Measurements from ENCODE around the gene CHKA. TPM values are rescaled to one million over a fixed set of nuclear protein-coding genes. Genes with fewer than 3 reads are reported as not detected.

The CHKA gene
- total and polyA plus RNA-seq, 8 donors = 20.9 to 227 (median 101) TPM

DNA sequence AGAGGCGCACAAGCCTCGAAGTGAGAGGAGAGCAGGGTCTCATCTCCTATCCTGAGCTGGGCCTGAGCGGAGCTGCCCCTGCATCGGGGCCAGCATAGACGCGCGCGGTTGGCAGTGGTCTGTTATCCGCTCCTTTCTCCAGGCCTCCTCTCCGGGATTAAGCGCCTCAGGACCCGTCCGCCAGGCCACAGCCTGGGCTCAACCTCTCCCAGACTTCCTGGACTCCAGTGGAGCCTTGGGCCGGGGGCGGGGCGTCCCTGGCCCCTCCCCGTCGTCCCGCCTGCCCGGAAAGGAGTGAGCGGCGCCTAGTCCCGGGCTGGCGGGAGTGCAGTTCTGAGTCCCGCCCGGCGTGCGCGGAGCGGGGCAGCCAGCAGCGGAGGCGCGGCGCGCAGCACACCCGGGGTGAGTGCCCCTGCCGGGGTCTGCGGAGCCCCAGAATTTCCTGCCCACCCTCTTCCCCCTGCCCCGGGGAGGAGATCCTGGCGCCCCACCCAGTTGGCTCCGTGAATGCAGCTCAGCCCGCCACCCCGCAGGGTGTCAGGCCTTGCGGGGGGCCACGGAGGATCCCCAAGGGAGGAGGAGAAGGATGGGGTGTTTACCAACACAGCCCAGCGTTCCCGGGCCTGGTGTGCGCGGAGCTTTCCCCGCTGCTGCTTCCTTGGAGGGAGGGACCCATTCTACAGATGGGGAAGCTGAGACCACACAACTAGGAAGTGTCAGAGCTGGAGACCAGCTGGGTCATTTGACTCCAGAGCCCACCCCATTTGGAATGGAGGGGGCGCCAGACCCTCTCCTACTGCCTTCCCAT is 82.3 kb downstream of the CHKA start, which contains the start of gene TCIRG1:
TSS of gene TCIRG1 (plus strand) at position 308 of the 808 bp plus-strand sequence. CDS start 2,247 bp downstream, outside the sequence.
- peak; percentile 92 to 94 for DNase-seq
- no peaks in the 10 kb centered on the region for H3K27me3 ChIP-seq
- TF ChIP-seq, protein P1, sequence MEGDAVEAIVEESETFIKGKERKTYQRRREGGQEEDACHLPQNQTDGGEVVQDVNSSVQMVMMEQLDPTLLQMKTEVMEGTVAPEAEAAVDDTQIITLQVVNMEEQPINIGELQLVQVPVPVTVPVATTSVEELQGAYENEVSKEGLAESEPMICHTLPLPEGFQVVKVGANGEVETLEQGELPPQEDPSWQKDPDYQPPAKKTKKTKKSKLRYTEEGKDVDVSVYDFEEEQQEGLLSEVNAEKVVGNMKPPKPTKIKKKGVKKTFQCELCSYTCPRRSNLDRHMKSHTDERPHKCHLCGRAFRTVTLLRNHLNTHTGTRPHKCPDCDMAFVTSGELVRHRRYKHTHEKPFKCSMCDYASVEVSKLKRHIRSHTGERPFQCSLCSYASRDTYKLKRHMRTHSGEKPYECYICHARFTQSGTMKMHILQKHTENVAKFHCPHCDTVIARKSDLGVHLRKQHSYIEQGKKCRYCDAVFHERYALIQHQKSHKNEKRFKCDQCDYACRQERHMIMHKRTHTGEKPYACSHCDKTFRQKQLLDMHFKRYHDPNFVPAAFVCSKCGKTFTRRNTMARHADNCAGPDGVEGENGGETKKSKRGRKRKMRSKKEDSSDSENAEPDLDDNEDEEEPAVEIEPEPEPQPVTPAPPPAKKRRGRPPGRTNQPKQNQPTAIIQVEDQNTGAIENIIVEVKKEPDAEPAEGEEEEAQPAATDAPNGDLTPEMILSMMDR (IDR thresholded peaks at IDR 0.05) = no peak
- TF ChIP-seq POLR2AphosphoS5 (IDR thresholded peaks at IDR 0.05) (peak; percentile 68 to 95 (median 93)), POLR2A (IDR thresholded peaks at IDR 0.05) (peak in 2 of 4 donors; percentile 45 to 70)
- WGBS, 5 donors = 3 to 23% (median 4%) methylated on average over 8 to 51 of the region's 51 CpGs
- H3K36me3 ChIP-seq = peaks cover 20 to 55% (median 51%) of the 10 kb centered on the region in 4 donors
- H3K4me3 ChIP-seq = peak within 1 kb of the TSS; percentile 54 to 76 (median 70)
- H3K27ac ChIP-seq = peak within 1 kb of the TSS; percentile 87 to 93 (median 91)
- no peaks in the 10 kb centered on the region for H3K9me3 ChIP-seq
- peaks cover 55 to 91% (median 75%) of the 10 kb centered on the region in 4 donors for H3K4me1 ChIP-seq
- intact Hi-C loops (cut with DNase I; ENCODE audit: low total_unique reads) = no loop called here

DNA sequence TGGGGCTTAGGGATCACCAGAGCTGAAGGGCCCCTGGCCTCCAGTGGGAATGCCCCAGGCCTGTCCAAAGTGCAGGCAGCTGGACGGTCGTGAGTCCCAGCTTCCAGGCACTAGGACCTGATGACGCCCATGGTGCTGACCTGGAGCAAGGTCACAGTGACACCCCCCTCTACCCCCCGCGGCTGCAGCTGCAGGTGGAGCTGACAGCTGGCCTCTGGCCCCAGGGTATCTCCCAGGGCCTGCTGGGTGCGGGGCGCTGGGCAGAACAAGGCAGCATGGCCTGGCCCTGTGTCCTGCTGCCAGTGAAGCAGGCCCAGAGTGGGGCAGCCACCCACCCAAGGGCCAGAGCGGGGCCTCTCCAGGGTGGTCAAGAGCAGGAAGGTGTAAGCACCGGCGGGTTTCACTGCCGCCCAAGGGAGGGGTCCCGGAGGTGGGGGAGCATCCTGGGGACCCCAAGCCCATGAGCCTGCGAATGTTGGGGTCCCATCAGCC is 82.9 kb downstream of the CHKA start:
- WGBS, 5 donors = 18 to 30% (median 28%) methylated on average over 5 to 13 of the region's 13 CpGs
- Histone ChIP-seq H3K27ac (peak overlapping the region; percentile 87 to 93 (median 91)), H3K36me3 (peaks cover 21 to 55% (median 51%) of the 10 kb centered on the region in 4 donors), H3K9me3 (no peaks in the 10 kb centered on the region), H3K27me3 (no peaks in the 10 kb centered on the region), H3K4me1 (peaks cover 61 to 91% (median 78%) of the 10 kb centered on the region in 4 donors), H3K4me3 (peak overlapping the region; percentile 54 to 76 (median 70))
- TF ChIP-seq EP300 (IDR thresholded peaks at IDR 0.05) (no peak), POLR2A (IDR thresholded peaks at IDR 0.05) (no peak)
- TF ChIP-seq, protein P1 (IDR thresholded peaks at IDR 0.05) = no peak
- intact Hi-C loops (cut with DNase I; ENCODE audit: low total_unique reads) = no loop called here
- peak in 1 of 2 donors; percentile 46 for DNase-seq

DNA sequence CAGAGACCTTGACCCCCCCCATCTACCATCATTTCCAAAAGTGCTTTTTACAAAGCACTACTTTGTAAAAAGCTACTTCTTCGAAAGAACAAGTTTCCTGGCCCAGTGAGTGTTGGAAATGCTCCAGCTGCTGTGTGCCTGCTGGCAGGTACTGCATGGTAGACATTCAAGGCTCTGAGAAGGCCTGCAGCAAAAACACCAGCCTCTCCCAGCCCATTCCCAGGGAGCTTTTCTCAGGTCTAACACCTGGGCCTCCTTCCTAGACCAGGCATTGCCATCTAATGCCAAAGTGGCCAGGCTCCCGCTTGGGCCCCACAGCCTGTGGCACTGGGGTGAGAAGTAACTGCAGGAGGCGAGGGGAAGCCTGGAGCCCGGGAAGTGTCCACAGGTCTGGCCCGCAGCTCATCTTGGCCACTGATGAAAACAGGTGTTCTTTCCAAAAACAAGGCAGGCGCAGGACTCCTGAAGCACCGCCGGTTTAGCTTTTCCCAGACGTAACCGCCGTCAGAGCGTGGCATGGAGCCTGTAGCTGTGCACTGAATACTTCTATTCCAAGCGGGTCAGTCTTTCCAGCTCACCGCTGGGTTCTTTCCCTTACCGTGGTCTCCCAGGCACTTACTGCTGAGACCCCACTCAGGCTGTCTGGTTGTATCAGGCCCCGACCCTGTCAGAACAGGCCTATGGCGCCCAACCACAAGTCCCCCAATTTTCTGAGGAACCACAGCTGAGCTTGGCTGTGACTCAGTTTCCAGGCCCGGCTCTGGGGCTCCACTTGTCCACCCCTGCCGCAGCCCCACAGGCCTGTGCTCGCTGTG is 83.6 kb downstream of the CHKA start:
- H3K36me3 ChIP-seq = peaks cover 17 to 55% (median 51%) of the 10 kb centered on the region in 4 donors
- 74 to 83% (median 78%) methylated on average over 15 to 20 of the region's 20 CpGs for WGBS, 5 donors
- H3K4me1 ChIP-seq = peaks cover 62 to 91% (median 79%) of the 10 kb centered on the region in 4 donors
- intact Hi-C loops (cut with DNase I; ENCODE audit: low total_unique reads) = no loop called here
- DNase-seq = peak; percentile 35 to 71
- no peaks in the 10 kb centered on the region for H3K9me3 ChIP-seq
- peak overlapping the region in 3 of 4 donors; percentile 69 to 76 (median 70) for H3K4me3 ChIP-seq
- H3K27me3 ChIP-seq = no peaks in the 10 kb centered on the region
- TF ChIP-seq POLR2A (IDR thresholded peaks at IDR 0.05) (no peak), EP300 (IDR thresholded peaks at IDR 0.05) (no peak), POLR2AphosphoS5 (IDR thresholded peaks at IDR 0.05) (no peak)
- TF ChIP-seq, protein P1 (IDR thresholded peaks at IDR 0.05) = no peak
- peak overlapping the region; percentile 87 to 93 (median 91) for H3K27ac ChIP-seq

DNA sequence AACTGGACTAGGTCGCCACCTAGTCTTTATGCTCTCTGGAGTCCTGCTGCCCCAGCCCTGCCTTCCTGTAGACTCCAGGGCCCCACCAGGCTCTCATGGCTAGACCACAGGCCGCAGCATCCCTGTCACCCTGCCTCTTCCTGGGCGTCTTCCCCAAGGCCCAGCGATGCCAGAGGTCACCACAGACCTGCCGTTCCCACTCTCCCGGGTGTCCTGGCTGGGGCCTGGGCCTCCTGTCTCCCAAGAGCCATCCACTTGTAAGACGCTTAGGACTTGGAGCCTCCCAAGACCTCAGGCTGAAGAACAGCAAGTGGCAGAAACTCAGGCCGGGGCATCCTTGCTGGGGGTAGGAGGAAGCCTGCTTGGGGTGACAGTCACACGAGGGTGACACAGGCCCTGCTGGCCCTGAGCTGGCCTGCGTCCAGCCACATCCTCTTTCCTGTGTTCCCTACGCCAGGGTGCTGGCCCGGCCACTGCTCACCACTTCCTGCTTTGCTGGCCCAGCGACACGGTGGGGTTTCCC is 84.4 kb downstream of the CHKA start:
- Histone ChIP-seq H3K27me3 (no peaks in the 10 kb centered on the region), H3K4me1 (peaks cover 61 to 91% (median 79%) of the 10 kb centered on the region in 4 donors), H3K9me3 (no peaks in the 10 kb centered on the region), H3K4me3 (no peak overlapping the region), H3K27ac (peak overlapping the region; percentile 74 to 93 (median 91)), H3K36me3 (peaks cover 15 to 50% (median 44%) of the 10 kb centered on the region in 4 donors)
- TF ChIP-seq POLR2AphosphoS5 (IDR thresholded peaks at IDR 0.05) = peak in 1 of 3 donors; percentile 69
- no peak for TF ChIP-seq POLR2A (IDR thresholded peaks at IDR 0.05)
- DNase-seq = peak; percentile 57 to 79
- intact Hi-C loops (cut with DNase I; ENCODE audit: low total_unique reads) = no loop called here
- 43 to 61% (median 53%) methylated on average over 6 to 14 of the region's 14 CpGs for WGBS, 5 donors

Measured in stomach (tissue), 9 donors.